ENCODE results near the gene IQCF5.
"Not testable (repeated sequence)": the region's sequence is repeated elsewhere in the genome, so short reads cannot be mapped to it uniquely, and the experiment has no call there.

IQCF5 gene

GRCh38 chr3:51869304-51869703, 6.1 kb downstream of the IQCF5 start:
- no peak for DNase-seq

GRCh38 chr3:51868896-51869295, 6.5 kb downstream of the IQCF5 start:
- not testable (repeated sequence) for DNase-seq

GRCh38 chr3:51862886-51863285, 12.5 kb downstream of the IQCF5 start:
- no peak for DNase-seq

GRCh38 chr3:51860703-51861665, 14.4 kb downstream of the IQCF5 start, which contains the start of gene IQCF2:
IQCF2 (plus strand) TSS chr3:51861615; CDS start chr3:51861667, 52 bp downstream.
- no peak for DNase-seq

GRCh38 chr3:51855411-51855810, 20.0 kb downstream of the IQCF5 start:
- DNase-seq, result not testable (repeated sequence)

GRCh38 chr3:51845129-51845528, 30.3 kb downstream of the IQCF5 start:
- DNase-seq, result no peak

- no peak for DNase-seq
Observed at GRCh38 chr3:51836606-51837005, 38.8 kb downstream of the IQCF5 start.

GRCh38 chr3:51830836-51831385, 44.5 kb downstream of the IQCF5 start:
- DNase-seq, result no peak

- no peak for DNase-seq
Observed at GRCh38 chr3:51830345-51830744, 45.1 kb downstream of the IQCF5 start.

GRCh38 chr3:51828297-51828696, 47.1 kb downstream of the IQCF5 start:
- no peak for DNase-seq
